HL-60 (cell line): Measurements from ENCODE around the gene ENKUR.

Experiments used
- DNase-seq, 2 experiments: peaks; one replicate each; pipeline ENCODE4 v3.0.0-alpha.2; 2010 to 2020; ENCODE audit warnings: low read depth in 1 of 2, low spot score in 1 of 2
- H3K27ac ChIP-seq: fragments of 250-450 bp; sonication (Bioruptor Pico); replicated peaks from 2 replicates; pipeline ENCODE4 v1.5.1; 2020; ENCODE audit warnings: mild to moderate bottlenecking, moderate library complexity
- H3K27me3 ChIP-seq: fragments of 250-450 bp; sonication (Bioruptor Pico); 2 replicates; pipeline ENCODE4 v1.5.1; 2021; ENCODE audit warnings: mild to moderate bottlenecking, moderate library complexity; ENCODE audit not compliant: insufficient read depth, poor library complexity, severe bottlenecking
- H3K4me3 ChIP-seq: replicated peaks from 2 replicates; pipeline ENCODE4 v1.5.1; 2011; ENCODE audit warnings: mild to moderate bottlenecking, control low read depth, low read length; ENCODE audit not compliant: insufficient read depth
- GABPA ChIP-seq: IDR thresholded peaks from 2 replicates; pipeline ENCODE4 v1.6.1; 2012; ENCODE audit warnings: low read depth
- POLR2AphosphoS5 ChIP-seq: IDR thresholded peaks from 2 replicates; pipeline ENCODE4 v1.6.1; 2012; ENCODE audit warnings: low read depth
- SPI1 ChIP-seq: IDR thresholded peaks from 2 replicates; pipeline ENCODE4 v1.6.1; 2012; ENCODE audit warnings: low read depth, mild to moderate bottlenecking, borderline replicate concordance
- TF ChIP-seq, protein P1 (sequence below): IDR thresholded peaks from 2 replicates; pipeline ENCODE4 v1.6.1; 2012; ENCODE audit warnings: low read depth; ENCODE audit not compliant: insufficient replicate concordance
- TF ChIP-seq, protein P2 (sequence below): IDR thresholded peaks from one replicate; pipeline ENCODE4 v1.5.1; 2011; ENCODE audit warnings: low read length, control low read depth, inconsistent platforms; ENCODE audit not compliant: insufficient read depth

Gene ENKUR

DNA sequence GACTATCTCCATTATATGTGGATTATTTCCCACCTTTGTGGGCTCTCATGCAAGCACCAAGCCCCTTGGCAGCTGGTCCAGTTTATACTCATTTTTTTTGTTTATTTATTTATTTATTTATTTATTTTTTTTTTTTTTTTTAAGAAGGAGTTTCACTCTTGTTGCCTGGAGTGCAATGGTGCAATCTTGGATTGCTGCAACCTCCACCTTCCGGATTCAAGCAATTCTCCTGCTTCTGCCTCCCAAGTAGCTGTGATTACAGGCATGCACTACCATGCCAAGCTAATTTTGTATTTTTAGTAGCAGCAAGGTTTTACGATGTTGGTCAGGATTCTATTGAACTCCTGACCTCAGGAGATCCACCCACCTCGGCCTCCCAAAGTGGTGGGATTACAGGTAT is 66.3 kb downstream of the ENKUR start:
- no peak overlapping the region for H3K27ac ChIP-seq
- H3K27me3 ChIP-seq: no peaks in the 10 kb centered on the region
- TF ChIP-seq, protein P1, sequence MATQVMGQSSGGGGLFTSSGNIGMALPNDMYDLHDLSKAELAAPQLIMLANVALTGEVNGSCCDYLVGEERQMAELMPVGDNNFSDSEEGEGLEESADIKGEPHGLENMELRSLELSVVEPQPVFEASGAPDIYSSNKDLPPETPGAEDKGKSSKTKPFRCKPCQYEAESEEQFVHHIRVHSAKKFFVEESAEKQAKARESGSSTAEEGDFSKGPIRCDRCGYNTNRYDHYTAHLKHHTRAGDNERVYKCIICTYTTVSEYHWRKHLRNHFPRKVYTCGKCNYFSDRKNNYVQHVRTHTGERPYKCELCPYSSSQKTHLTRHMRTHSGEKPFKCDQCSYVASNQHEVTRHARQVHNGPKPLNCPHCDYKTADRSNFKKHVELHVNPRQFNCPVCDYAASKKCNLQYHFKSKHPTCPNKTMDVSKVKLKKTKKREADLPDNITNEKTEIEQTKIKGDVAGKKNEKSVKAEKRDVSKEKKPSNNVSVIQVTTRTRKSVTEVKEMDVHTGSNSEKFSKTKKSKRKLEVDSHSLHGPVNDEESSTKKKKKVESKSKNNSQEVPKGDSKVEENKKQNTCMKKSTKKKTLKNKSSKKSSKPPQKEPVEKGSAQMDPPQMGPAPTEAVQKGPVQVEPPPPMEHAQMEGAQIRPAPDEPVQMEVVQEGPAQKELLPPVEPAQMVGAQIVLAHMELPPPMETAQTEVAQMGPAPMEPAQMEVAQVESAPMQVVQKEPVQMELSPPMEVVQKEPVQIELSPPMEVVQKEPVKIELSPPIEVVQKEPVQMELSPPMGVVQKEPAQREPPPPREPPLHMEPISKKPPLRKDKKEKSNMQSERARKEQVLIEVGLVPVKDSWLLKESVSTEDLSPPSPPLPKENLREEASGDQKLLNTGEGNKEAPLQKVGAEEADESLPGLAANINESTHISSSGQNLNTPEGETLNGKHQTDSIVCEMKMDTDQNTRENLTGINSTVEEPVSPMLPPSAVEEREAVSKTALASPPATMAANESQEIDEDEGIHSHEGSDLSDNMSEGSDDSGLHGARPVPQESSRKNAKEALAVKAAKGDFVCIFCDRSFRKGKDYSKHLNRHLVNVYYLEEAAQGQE: no peak
- DNase-seq: no peak
- H3K4me3 ChIP-seq: no peak overlapping the region

DNA sequence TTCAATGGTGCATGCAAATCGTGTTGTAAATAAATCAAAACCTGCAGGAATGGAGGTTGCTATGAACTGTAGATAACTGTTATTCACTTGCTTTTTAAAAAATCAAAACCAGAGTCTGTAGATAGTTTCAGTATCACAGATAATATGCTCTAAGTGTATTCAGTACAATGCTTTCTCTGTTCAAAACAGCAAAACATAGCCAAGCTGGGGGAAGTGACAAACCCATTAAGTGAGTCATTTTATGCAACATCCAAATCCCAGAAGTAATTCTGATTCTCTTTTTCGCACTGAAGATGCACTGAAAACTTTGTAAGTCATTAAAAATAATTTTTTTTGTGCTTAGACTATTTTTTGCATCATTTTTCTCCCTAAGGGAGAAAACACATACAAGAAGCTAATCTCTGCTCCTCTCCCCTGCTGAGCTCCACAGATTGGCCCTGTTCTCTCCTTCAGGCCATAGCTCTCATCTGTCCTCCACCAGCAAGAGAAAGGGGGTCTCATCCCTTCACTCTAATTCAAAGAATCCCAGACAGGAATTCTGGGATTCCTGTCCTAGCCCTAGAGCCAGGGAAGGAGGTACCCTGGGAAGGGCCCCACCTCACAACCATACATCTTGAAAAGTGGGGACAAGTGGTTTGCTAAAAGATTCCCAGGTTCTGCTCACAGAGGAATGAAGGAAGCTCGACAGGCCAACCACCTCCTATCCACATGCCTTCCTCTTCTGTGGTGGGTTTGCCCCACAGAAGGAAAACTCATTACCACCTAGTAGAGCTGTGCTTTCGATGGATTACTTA is 68.5 kb downstream of the ENKUR start:
- Histone ChIP-seq H3K27me3 (no peaks in the 10 kb centered on the region), H3K27ac (no peak overlapping the region), H3K4me3 (no peak overlapping the region)
- TF ChIP-seq, protein P1: no peak
- TF ChIP-seq POLR2AphosphoS5 (no peak), GABPA (no peak), SPI1 (no peak)
- TF ChIP-seq, protein P2, sequence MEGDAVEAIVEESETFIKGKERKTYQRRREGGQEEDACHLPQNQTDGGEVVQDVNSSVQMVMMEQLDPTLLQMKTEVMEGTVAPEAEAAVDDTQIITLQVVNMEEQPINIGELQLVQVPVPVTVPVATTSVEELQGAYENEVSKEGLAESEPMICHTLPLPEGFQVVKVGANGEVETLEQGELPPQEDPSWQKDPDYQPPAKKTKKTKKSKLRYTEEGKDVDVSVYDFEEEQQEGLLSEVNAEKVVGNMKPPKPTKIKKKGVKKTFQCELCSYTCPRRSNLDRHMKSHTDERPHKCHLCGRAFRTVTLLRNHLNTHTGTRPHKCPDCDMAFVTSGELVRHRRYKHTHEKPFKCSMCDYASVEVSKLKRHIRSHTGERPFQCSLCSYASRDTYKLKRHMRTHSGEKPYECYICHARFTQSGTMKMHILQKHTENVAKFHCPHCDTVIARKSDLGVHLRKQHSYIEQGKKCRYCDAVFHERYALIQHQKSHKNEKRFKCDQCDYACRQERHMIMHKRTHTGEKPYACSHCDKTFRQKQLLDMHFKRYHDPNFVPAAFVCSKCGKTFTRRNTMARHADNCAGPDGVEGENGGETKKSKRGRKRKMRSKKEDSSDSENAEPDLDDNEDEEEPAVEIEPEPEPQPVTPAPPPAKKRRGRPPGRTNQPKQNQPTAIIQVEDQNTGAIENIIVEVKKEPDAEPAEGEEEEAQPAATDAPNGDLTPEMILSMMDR: no peak
- DNase-seq: no peak

DNA sequence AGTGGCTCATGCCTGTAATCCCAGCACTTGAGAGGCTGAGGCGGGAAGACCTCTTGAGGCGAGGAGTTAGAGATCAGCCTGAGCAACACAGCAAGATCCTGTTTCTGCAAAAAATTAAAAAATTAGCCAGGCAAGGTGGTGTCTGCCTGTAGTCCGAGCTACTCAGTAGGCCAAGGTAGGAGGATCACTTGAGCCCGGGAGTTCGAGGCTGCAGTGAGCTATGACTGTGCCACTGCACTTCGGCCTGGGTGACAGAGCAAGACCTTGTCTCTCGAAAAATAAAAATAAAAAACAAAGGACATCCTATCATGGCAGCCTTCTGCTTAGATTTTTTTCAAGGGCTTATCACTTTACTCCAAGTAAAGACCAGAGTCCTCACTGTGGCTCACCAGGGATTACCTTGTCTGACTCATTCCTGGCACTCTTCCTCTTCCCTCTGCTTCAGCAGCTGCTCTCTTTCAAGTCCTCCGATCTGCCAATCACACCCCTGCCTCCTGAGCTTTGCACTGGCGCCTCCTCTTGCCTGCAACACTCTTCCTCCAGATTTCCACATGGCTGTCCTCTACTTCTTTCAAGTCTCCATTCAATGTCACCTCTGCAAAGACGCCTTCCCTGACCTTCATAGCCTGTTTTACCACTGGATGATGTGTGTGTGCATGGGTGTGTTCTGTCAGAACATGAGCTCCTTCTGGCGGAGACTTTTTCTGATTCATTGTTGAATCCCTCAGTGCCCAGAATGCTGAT is 71.3 kb downstream of the ENKUR start:
- H3K4me3 ChIP-seq: no peak overlapping the region
- H3K27ac ChIP-seq: no peak overlapping the region
- H3K27me3 ChIP-seq: no peaks in the 10 kb centered on the region
- no peak for DNase-seq
- TF ChIP-seq, protein P1: no peak
- TF ChIP-seq, protein P2: no peak
- TF ChIP-seq POLR2AphosphoS5 (no peak), GABPA (no peak), SPI1 (no peak)
